A172 (cell line): ENCODE measurements around the gene ACOT8. TPM values are rescaled to one million over a fixed set of nuclear protein-coding genes. Genes with fewer than 3 reads are reported as not detected.
"Not testable (repeated sequence)": the region's sequence is repeated elsewhere in the genome, so short reads cannot be mapped to it uniquely, and the experiment has no call there.

Experiments
- DNase-seq: peaks from one replicate; pipeline ENCODE4 v3.0.0-alpha.2; 2015; ENCODE audit warnings: low spot score
- total RNA-seq: library from RNA; depleted of rRNA; stranded (reverse); fragments of >200 nt; shearing (Covaris generic); gene quantifications from 2 replicates; pipeline ENCODE4 v1.2.3, GENCODE V29; 2014

Gene ACOT8
- total RNA-seq, 1 experiment from 2014 or later = 60.9 TPM

- no peak for DNase-seq
Measured at GRCh38 chr20:45887346-45887715, 30.1 kb upstream of the ACOT8 start, which contains the start of gene SPATA25. TSS of gene SPATA25 (minus strand) at chr20:45887622. CDS start at chr20:45887590, 32 bp downstream.

- no peak for DNase-seq
Measured at GRCh38 chr20:45886590-45887345, 29.6 kb upstream of the ACOT8 start.

GRCh38 chr20:45883100-45883469 lies 25.9 kb upstream of the ACOT8 start:
- no peak for DNase-seq

GRCh38 chr20:45882469-45883099 lies 25.4 kb upstream of the ACOT8 start:
- no peak for DNase-seq

GRCh38 chr20:45880988-45881788 lies 24.0 kb upstream of the ACOT8 start, which contains the start of gene ZSWIM1:
TSS of gene ZSWIM1 (plus strand) at chr20:45881227. CDS start at chr20:45882593, 1,366 bp downstream.
- peak; percentile 98 for DNase-seq

- DNase-seq = no peak
Measured at GRCh38 chr20:45878076-45878761, 21.0 kb upstream of the ACOT8 start.

- DNase-seq = no peak
Measured at GRCh38 chr20:45874576-45874975, 17.4 kb upstream of the ACOT8 start.

- DNase-seq = not testable (repeated sequence)
Measured at GRCh38 chr20:45874104-45874481, 16.9 kb upstream of the ACOT8 start.

GRCh38 chr20:45873409-45874103 lies 16.4 kb upstream of the ACOT8 start:
- DNase-seq = no peak

- no peak for DNase-seq
Measured at GRCh38 chr20:45872626-45873025, 15.4 kb upstream of the ACOT8 start.

- DNase-seq = peak; percentile 69
Measured at GRCh38 chr20:45867819-45868176, 10.6 kb upstream of the ACOT8 start.

- no peak for DNase-seq
Measured at GRCh38 chr20:45867136-45867818, 10.1 kb upstream of the ACOT8 start.

- no peak for DNase-seq
Measured at GRCh38 chr20:45866454-45866853, 9.3 kb upstream of the ACOT8 start.

GRCh38 chr20:45863543-45864470 lies 6.6 kb upstream of the ACOT8 start:
- DNase-seq = no peak

GRCh38 chr20:45861221-45862075 lies 4.3 kb upstream of the ACOT8 start:
- no peak for DNase-seq

GRCh38 chr20:45860560-45861220 lies 3.5 kb upstream of the ACOT8 start:
- peak; percentile 31 for DNase-seq

- no peak for DNase-seq
Measured at GRCh38 chr20:45859916-45860315, 2.7 kb upstream of the ACOT8 start.

GRCh38 chr20:45857882-45858216 lies 657 bp upstream of the ACOT8 start:
- no peak for DNase-seq
